HEK293 (cell line): ENCODE results near the gene LTO1.

Experiments
- CTCF ChIA-PET: fragments of 350-600 bp; formaldehyde crosslinking; extraction: SDS; loops from one replicate; lab custom pipeline; 2021; ENCODE audit warnings: antibody characterized with exemption; lab: Yijun Ruan, JAX
- POLR2A ChIA-PET: fragments of 300-600 bp; formaldehyde crosslinking; extraction: SDS; loops from one replicate; lab custom pipeline; 2020; ENCODE audit warnings: antibody characterized with exemption, inconsistent platforms; lab: Yijun Ruan, JAX
- H3K27ac ChIP-seq: fragments of 200-500 bp; sonication (Bioruptor generic); 2 replicates; pipeline ENCODE4 v1.5.1; 2014; ENCODE audit warnings: low read depth, low read length, control low read depth, inconsistent platforms; ENCODE audit errors: extremely low read depth
- H3K36me3 ChIP-seq, 2 experiments: fragments of 200-500 bp in 1 of 2; sonication (Bioruptor generic) in 1 of 2; 1 replicate in 1 of 2; 2 replicates in 1 of 2; pipeline ENCODE4 v1.5.1; 2014 to 2017; ENCODE audit warnings: inconsistent platforms in 2 of 2, low read length in 2 of 2; ENCODE audit not compliant: control insufficient read depth in 2 of 2, insufficient read depth in 1 of 2
- H3K4me1 ChIP-seq: fragments of 200-500 bp; sonication (Bioruptor generic); 2 replicates; pipeline ENCODE4 v1.5.1; 2014; ENCODE audit warnings: mild to moderate bottlenecking, low read length, inconsistent platforms; ENCODE audit not compliant: control insufficient read depth, insufficient read depth
- H3K4me3 ChIP-seq: 2 replicates; pipeline ENCODE4 v1.5.1; 2011; ENCODE audit warnings: low read depth, mild to moderate bottlenecking, control low read depth, low read length, moderate library complexity
- H3K9me3 ChIP-seq: fragments of 200-500 bp; sonication (Bioruptor generic); 2 replicates; pipeline ENCODE4 v1.5.1; 2014; ENCODE audit warnings: low read depth, low read length, inconsistent platforms; ENCODE audit not compliant: control insufficient read depth, insufficient read depth
- BCL11B ChIP-seq: fragments of 450-650 bp; formaldehyde crosslinking; IDR thresholded peaks from 2 replicates; pipeline ENCODE4 v1.5.1; 2016; ENCODE audit warnings: low read depth, missing biosample characterization, missing genetic modification characterization
- EGR2 ChIP-seq: fragments of 450-650 bp; formaldehyde crosslinking; IDR thresholded peaks from 2 replicates; pipeline ENCODE4 v1.5.1; 2016; ENCODE audit warnings: low read depth, missing biosample characterization, missing genetic modification characterization
- GFI1B ChIP-seq: fragments of 450-650 bp; formaldehyde crosslinking; IDR thresholded peaks from 2 replicates; pipeline ENCODE4 v1.5.1; 2016; ENCODE audit warnings: missing biosample characterization, missing genetic modification characterization
- HOXA7 ChIP-seq: sonication (generic); formaldehyde crosslinking; IDR thresholded peaks from 2 replicates; pipeline ENCODE4 v1.8.1; 2022; ENCODE audit warnings: missing genetic modification reagents, borderline replicate concordance
- KLF7 ChIP-seq: fragments of 450-650 bp; formaldehyde crosslinking; IDR thresholded peaks from 2 replicates; pipeline ENCODE4 v1.5.1; 2016; ENCODE audit warnings: missing biosample characterization, missing genetic modification characterization, borderline replicate concordance
- RBAK ChIP-seq: fragments of 450-650 bp; formaldehyde crosslinking; IDR thresholded peaks from 2 replicates; pipeline ENCODE4 v1.5.1; 2016; ENCODE audit warnings: missing biosample characterization, missing genetic modification characterization
- ZNF10 ChIP-seq: fragments of 450-650 bp; formaldehyde crosslinking; IDR thresholded peaks from 2 replicates; pipeline ENCODE4 v1.5.1; 2017; ENCODE audit warnings: missing biosample characterization, missing genetic modification characterization
- ZNF112 ChIP-seq: fragments of 450-650 bp; formaldehyde crosslinking; IDR thresholded peaks from 2 replicates; pipeline ENCODE4 v1.5.0; 2017; ENCODE audit warnings: missing biosample characterization, missing genetic modification characterization
- ZNF132 ChIP-seq: fragments of 450-650 bp; formaldehyde crosslinking; IDR thresholded peaks from 2 replicates; pipeline ENCODE4 v1.5.1; 2017; ENCODE audit warnings: missing biosample characterization, missing genetic modification characterization, borderline replicate concordance
- ZNF221 ChIP-seq: fragments of 450-650 bp; formaldehyde crosslinking; IDR thresholded peaks from 2 replicates; pipeline ENCODE4 v1.5.1; 2017; ENCODE audit warnings: missing biosample characterization, missing genetic modification characterization, borderline replicate concordance
- ZNF239 ChIP-seq: fragments of 450-650 bp; formaldehyde crosslinking; IDR thresholded peaks from 2 replicates; pipeline ENCODE4 v1.5.1; 2016; ENCODE audit warnings: missing biosample characterization, missing genetic modification characterization
- ZNF341 ChIP-seq: fragments of 450-650 bp; formaldehyde crosslinking; IDR thresholded peaks from 2 replicates; pipeline ENCODE4; 2016; ENCODE audit warnings: low read depth, missing biosample characterization, missing genetic modification characterization
- ZNF354C ChIP-seq: fragments of 450-650 bp; formaldehyde crosslinking; IDR thresholded peaks from 2 replicates; pipeline ENCODE4 v1.5.1; 2016; ENCODE audit warnings: missing biosample characterization, missing genetic modification characterization, low read depth, borderline replicate concordance
- ZNF37A ChIP-seq: fragments of 450-650 bp; IDR thresholded peaks from 2 replicates; pipeline ENCODE4 v1.5.1; 2018; ENCODE audit warnings: missing biosample characterization, missing genetic modification characterization
- ZNF473 ChIP-seq: fragments of 450-650 bp; formaldehyde crosslinking; IDR thresholded peaks from 2 replicates; pipeline ENCODE4 v1.5.1; 2017; ENCODE audit warnings: missing biosample characterization, missing genetic modification characterization
- ZNF510 ChIP-seq: fragments of 450-650 bp; formaldehyde crosslinking; IDR thresholded peaks from 2 replicates; pipeline ENCODE4 v1.5.1; 2018; ENCODE audit warnings: mild to moderate bottlenecking, missing genetic modification characterization, missing biosample characterization; ENCODE audit not compliant: insufficient replicate concordance
- ZNF514 ChIP-seq: fragments of 450-650 bp; formaldehyde crosslinking; IDR thresholded peaks from 2 replicates; pipeline ENCODE4 v1.5.1; 2016; ENCODE audit warnings: missing biosample characterization, missing genetic modification characterization
- ZNF530 ChIP-seq: fragments of 450-650 bp; formaldehyde crosslinking; IDR thresholded peaks from 2 replicates; pipeline ENCODE4 v1.5.1; 2016; ENCODE audit warnings: low read depth, missing biosample characterization, missing genetic modification characterization
- ZNF558 ChIP-seq: fragments of 450-650 bp; formaldehyde crosslinking; IDR thresholded peaks from 2 replicates; pipeline ENCODE4 v1.5.1; 2016; ENCODE audit warnings: missing biosample characterization, missing genetic modification characterization
- ZNF623 ChIP-seq: fragments of 450-650 bp; formaldehyde crosslinking; IDR thresholded peaks from 2 replicates; pipeline ENCODE4 v1.5.1; 2016; ENCODE audit warnings: missing biosample characterization, missing genetic modification characterization
- TF ChIP-seq, protein P1 (sequence below): fragments of 450-650 bp; formaldehyde crosslinking; IDR thresholded peaks from 2 replicates; pipeline ENCODE4 v1.5.1; 2016; ENCODE audit warnings: missing biosample characterization, missing genetic modification characterization
- TF ChIP-seq, protein P2 (sequence below): fragments of 450-650 bp; formaldehyde crosslinking; IDR thresholded peaks from 2 replicates; pipeline ENCODE4 v1.5.1; 2016; ENCODE audit warnings: missing biosample characterization, missing genetic modification characterization
- TF ChIP-seq, protein P3 (sequence below): fragments of 450-650 bp; formaldehyde crosslinking; IDR thresholded peaks from 2 replicates; pipeline ENCODE4 v1.5.1; 2016; ENCODE audit warnings: missing biosample characterization, missing genetic modification characterization
- TF ChIP-seq, protein P4 (sequence below): fragments of 450-650 bp; formaldehyde crosslinking; IDR thresholded peaks from 2 replicates; pipeline ENCODE4 v1.5.1; 2016; ENCODE audit warnings: missing biosample characterization, missing genetic modification characterization
- TF ChIP-seq, protein P5 (sequence below): fragments of 450-650 bp; formaldehyde crosslinking; IDR thresholded peaks from 2 replicates; pipeline ENCODE4 v1.5.1; 2017; ENCODE audit warnings: missing biosample characterization, missing genetic modification characterization

LTO1 gene

DNA sequence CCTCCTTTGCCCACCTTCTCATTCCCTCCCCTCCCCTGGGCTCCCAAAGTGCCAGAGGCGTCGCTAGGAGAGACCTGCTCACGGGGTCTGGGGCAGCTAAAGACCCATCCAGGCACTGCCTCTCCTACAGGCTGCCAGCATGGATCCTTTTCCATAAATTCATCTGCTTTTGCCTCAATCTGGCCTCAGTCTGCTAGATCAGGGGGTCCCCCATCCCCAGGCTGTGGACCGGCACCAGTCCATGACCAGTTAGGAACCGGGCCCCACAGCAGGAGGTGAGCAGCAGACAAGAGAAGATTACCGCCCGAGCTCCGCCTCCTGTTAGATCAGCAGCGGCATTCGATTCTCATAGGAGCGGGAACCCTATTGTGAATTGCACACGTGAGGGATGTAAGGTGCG lies 12.3 kb downstream of the LTO1 start (continued):
- TF ChIP-seq HOXA7, result no peak
- TF ChIP-seq, protein P1, sequence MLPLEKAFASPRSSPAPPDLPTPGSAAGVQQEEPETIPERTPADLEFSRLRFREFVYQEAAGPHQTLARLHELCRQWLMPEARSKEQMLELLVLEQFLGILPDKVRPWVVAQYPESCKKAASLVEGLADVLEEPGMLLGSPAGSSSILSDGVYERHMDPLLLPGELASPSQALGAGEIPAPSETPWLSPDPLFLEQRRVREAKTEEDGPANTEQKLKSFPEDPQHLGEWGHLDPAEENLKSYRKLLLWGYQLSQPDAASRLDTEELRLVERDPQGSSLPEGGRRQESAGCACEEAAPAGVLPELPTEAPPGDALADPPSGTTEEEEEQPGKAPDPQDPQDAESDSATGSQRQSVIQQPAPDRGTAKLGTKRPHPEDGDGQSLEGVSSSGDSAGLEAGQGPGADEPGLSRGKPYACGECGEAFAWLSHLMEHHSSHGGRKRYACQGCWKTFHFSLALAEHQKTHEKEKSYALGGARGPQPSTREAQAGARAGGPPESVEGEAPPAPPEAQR (tag by site-specific recombination), result no peak
- TF ChIP-seq ZNF37A (tag by site-specific recombination), result no peak
- TF ChIP-seq, protein P2, sequence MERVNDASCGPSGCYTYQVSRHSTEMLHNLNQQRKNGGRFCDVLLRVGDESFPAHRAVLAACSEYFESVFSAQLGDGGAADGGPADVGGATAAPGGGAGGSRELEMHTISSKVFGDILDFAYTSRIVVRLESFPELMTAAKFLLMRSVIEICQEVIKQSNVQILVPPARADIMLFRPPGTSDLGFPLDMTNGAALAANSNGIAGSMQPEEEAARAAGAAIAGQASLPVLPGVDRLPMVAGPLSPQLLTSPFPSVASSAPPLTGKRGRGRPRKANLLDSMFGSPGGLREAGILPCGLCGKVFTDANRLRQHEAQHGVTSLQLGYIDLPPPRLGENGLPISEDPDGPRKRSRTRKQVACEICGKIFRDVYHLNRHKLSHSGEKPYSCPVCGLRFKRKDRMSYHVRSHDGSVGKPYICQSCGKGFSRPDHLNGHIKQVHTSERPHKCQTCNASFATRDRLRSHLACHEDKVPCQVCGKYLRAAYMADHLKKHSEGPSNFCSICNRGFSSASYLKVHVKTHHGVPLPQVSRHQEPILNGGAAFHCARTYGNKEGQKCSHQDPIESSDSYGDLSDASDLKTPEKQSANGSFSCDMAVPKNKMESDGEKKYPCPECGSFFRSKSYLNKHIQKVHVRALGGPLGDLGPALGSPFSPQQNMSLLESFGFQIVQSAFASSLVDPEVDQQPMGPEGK, result no peak
- TF ChIP-seq ZNF558, result no peak
- no peak for TF ChIP-seq ZNF473 (tag by site-specific recombination)
- TF ChIP-seq, protein P3, sequence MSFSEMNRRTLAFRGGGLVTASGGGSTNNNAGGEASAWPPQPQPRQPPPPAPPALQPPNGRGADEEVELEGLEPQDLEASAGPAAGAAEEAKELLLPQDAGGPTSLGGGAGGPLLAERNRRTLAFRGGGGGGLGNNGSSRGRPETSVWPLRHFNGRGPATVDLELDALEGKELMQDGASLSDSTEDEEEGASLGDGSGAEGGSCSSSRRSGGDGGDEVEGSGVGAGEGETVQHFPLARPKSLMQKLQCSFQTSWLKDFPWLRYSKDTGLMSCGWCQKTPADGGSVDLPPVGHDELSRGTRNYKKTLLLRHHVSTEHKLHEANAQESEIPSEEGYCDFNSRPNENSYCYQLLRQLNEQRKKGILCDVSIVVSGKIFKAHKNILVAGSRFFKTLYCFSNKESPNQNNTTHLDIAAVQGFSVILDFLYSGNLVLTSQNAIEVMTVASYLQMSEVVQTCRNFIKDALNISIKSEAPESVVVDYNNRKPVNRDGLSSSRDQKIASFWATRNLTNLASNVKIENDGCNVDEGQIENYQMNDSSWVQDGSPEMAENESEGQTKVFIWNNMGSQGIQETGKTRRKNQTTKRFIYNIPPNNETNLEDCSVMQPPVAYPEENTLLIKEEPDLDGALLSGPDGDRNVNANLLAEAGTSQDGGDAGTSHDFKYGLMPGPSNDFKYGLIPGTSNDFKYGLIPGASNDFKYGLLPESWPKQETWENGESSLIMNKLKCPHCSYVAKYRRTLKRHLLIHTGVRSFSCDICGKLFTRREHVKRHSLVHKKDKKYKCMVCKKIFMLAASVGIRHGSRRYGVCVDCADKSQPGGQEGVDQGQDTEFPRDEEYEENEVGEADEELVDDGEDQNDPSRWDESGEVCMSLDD, result no peak
- no peak for TF ChIP-seq ZNF354C
- TF ChIP-seq, protein P4, sequence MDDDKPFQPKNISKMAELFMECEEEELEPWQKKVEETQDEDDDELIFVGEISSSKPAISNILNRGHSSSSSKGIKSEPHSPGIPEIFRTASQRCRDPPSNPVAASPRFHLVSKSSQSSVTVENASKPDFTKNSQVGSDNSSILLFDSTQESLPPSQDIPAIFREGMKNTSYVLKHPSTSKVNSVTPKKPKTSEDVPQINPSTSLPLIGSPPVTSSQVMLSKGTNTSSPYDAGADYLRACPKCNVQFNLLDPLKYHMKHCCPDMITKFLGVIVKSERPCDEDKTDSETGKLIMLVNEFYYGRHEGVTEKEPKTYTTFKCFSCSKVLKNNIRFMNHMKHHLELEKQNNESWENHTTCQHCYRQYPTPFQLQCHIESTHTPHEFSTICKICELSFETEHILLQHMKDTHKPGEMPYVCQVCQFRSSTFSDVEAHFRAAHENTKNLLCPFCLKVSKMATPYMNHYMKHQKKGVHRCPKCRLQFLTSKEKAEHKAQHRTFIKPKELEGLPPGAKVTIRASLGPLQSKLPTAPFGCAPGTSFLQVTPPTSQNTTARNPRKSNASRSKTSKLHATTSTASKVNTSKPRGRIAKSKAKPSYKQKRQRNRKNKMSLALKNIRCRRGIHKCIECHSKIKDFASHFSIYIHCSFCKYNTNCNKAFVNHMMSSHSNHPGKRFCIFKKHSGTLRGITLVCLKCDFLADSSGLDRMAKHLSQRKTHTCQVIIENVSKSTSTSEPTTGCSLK (tag by site-specific recombination), result no peak
- TF ChIP-seq ZNF10 (tag by site-specific recombination), result no peak
- TF ChIP-seq RBAK (tag by site-specific recombination), result no peak
- TF ChIP-seq, protein P5, sequence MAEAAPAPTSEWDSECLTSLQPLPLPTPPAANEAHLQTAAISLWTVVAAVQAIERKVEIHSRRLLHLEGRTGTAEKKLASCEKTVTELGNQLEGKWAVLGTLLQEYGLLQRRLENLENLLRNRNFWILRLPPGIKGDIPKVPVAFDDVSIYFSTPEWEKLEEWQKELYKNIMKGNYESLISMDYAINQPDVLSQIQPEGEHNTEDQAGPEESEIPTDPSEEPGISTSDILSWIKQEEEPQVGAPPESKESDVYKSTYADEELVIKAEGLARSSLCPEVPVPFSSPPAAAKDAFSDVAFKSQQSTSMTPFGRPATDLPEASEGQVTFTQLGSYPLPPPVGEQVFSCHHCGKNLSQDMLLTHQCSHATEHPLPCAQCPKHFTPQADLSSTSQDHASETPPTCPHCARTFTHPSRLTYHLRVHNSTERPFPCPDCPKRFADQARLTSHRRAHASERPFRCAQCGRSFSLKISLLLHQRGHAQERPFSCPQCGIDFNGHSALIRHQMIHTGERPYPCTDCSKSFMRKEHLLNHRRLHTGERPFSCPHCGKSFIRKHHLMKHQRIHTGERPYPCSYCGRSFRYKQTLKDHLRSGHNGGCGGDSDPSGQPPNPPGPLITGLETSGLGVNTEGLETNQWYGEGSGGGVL, result no peak
- TF ChIP-seq ZNF510 (tag by site-specific recombination), result no peak

DNA sequence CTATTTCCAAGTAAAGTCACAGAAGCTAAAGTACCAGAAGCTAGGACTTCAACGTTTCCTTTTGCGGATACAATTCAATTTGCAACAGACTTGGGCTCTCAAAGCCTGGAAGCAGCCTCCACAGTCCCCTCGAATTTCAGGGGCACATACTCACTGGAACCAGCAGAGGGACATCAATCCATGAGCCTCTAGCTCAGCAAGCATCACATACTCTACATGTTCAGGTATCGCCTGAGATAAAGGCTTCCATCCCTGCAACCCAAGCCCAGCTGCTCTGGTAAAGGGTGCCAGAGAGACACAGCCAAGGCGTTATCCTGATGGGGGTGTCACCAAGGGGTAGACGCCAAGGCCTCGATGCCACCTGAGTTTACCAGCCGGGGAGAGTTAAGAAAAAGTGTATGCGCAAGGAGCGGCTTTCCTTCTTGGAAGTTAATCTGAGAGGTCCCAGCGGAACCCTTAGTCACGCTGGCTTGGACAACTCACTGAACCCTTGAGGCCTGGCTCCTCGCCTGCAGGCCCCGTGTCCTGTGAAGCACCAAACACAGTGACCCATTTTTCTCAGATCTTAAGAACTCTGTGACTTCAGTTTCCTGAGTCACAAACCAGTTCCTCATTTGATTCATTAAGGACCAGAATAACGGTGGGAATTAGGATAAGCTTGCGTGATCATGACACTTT lies 13.0 kb downstream of the LTO1 start:
- Histone ChIP-seq H3K4me3 (no peak overlapping the region), H3K4me1 (no peaks in the 10 kb centered on the region), H3K36me3 (peaks cover 0 to 44% of the 10 kb centered on the region in 2 experiments; a peak in 1 of 3 replicates), H3K27ac (no peak overlapping the region), H3K9me3 (no peaks in the 10 kb centered on the region)
- CTCF ChIA-PET, result interaction anchor here (0.6 to 4.1 kb wide), 4 partner anchors 8 to 364 kb away, joined by 3 to 24 read pairs (median 6); partner anchors contain the start of gene LTO1
- POLR2A ChIA-PET, result interaction anchor here (1.1 kb wide), 1 partner anchor 23 kb away, joined by 6 read pairs; no protein-coding TSS in a partner anchor
- TF ChIP-seq ZNF112 (tag by site-specific recombination) (no peak), HOXA7 (no peak), ZNF341 (tag by site-specific recombination) (no peak), KLF7 (no peak), ZNF623 (no peak), ZNF239 (tag by site-specific recombination) (no peak), ZNF514 (tag by site-specific recombination) (no peak), ZNF132 (tag by site-specific recombination) (no peak), EGR2 (tag by site-specific recombination) (no peak), GFI1B (no peak), RBAK (tag by site-specific recombination) (no peak), ZNF530 (tag by site-specific recombination) (no peak), ZNF221 (tag by site-specific recombination) (no peak), BCL11B (no peak)
